GM21515 (cell line): Measurements from ENCODE around the gene ALK.

Source experiments
- ATAC-seq: cut with Tn5 transposase; IDR thresholded peaks from one replicate; pipeline ENCODE4 v1.9.1; 2021; ENCODE audit not compliant: unreplicated experiment

The ALK gene

DNA sequence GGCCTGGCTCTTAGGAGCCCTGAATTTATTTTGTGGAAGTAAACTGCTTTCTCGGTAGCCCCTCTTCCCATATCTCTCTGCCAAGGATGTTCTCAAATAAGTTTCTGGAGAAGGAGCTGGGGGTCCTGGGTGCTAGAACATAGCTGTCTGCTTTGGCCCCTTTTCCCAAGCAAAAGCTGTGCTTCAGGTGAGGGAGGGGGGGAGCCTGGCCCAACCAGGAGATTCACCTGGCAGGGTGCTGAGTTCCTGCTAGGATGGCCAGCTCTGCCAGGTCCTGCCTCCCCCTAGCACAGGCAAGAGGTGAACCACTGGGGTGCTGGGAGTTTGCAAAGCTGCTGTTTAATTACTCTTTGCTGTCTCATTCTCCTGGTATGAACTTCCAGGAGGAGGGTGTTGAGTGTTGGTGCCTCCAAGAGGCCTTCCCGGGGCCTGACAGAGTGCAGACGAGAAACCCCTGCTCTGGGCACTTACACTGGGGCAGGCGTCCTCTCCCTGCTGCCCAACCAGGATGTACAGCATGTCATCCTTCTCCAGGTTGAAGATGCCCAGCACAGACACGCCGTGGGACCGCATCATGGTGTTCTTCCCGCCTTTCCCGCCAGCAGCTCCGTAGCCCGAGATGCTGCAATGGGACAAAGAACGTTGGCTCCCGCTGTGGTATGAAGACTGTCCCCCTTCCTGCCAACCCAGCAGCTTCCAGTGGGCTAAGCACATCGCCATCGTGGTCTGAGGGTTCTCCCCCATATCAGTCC, 682.0 kb downstream of the ALK start:
- ATAC-seq, result no peak

- no peak for ATAC-seq
Observed at GRCh38 chr2:29238497-29238896, 682.9 kb downstream of the ALK start.

- no peak for ATAC-seq
Observed at GRCh38 chr2:29236074-29236473, 685.3 kb downstream of the ALK start.

GRCh38 chr2:29235411-29235810, 686.0 kb downstream of the ALK start:
- ATAC-seq, result no peak

DNA sequence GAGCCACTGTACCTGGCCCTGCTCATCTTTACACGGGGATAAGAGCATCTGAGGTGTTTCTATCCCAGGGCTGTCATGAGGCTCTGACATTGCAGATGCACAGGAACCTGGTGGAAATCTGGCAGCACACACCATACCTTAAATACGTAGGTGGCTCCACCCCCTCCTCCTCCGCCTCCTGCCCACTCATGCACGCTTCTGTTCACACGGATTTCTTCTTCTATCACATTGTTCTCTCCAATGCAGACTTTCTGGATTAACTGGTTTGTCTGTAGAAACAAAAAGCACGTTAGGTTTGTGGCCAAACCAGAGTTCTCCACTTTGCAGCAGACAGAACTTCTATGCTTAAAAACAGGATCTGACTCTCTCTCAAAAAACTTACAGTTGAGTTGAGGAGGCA, 688.0 kb downstream of the ALK start:
- ATAC-seq, result no peak

DNA sequence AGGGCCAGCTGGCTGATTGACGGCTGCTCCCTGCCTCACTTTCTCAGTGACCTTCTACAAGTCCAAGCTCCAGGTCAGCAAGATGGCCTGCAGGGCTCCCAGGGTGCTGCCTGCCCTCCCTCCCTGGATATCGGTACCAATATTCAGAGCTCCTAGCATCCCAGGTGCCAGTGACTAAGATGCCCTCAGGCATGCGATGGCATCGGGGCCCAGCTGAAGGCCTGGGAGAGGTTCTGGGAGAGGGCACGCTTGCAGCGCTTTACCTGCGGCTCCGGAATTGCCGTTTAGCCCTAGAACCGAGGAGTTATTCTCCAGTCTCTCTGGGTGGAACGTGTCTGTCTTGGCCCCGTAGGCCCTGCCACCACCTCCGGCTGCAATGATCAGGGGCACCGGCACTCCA, 689.3 kb downstream of the ALK start:
- ATAC-seq, result no peak

DNA sequence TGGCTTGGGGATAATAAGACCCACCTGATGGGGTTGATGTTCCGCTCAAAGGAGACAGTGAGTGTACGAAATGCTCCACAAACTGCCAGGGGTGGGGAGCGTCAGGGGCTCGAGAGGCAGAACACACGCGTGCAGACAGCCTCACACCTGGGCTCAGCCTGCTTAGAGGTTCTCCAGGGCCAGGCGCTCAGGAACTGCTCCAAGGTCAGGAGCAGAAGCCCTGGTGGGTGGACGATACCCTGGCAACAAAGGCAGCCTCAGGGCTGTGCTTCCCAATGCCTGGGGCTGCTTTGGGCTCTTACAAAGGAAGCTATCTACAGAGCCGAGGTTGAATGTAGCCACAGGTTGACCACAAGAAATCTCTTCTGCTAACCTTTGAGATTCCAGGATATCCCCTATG, 691.7 kb downstream of the ALK start:
- no peak for ATAC-seq

- ATAC-seq, result no peak
Observed at GRCh38 chr2:29228947-29229346, 692.4 kb downstream of the ALK start.

- no peak for ATAC-seq
Observed at GRCh38 chr2:29227935-29228675, 693.3 kb downstream of the ALK start.

DNA sequence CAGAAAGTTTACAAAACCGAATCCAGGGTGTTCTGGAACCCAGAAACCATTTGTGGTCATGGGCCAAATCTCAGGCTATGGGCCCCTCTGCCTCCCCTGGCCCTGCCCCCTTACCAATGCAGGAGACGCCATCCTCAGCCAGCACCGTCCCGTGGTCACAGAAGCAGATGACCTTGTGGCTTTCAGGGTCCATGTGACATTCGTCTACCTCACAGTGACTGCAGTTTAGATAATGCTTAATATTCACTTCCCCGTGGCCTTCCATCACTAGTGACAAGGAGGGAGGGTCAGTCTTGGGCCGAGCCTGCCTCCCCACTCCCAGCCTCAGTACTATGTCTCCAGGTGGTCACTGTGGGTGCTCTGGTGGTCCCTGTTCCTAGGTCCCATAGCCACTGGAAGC, 694.6 kb downstream of the ALK start:
- ATAC-seq, result no peak

GRCh38 chr2:29226375-29226774, 695.0 kb downstream of the ALK start:
- no peak for ATAC-seq

DNA sequence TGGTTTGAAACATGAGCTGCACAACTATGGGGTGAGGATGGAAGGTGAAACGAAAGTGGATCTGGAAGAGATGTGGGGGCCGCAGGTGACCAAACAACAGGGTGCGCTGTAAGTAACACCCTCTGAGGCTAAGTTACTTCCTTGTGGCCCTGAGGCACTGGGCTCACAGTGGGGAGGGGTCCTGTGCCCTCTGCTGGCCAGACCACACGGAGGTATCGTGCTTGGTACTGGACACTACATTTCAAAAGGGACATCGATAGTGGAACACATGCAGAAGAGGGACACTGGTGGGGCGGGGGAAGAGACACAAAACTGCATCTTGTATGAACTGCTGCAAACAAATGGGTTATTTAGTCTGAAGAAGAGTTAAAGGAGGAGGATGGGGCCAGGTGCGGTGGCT, 695.6 kb downstream of the ALK start:
- ATAC-seq, result no peak

DNA sequence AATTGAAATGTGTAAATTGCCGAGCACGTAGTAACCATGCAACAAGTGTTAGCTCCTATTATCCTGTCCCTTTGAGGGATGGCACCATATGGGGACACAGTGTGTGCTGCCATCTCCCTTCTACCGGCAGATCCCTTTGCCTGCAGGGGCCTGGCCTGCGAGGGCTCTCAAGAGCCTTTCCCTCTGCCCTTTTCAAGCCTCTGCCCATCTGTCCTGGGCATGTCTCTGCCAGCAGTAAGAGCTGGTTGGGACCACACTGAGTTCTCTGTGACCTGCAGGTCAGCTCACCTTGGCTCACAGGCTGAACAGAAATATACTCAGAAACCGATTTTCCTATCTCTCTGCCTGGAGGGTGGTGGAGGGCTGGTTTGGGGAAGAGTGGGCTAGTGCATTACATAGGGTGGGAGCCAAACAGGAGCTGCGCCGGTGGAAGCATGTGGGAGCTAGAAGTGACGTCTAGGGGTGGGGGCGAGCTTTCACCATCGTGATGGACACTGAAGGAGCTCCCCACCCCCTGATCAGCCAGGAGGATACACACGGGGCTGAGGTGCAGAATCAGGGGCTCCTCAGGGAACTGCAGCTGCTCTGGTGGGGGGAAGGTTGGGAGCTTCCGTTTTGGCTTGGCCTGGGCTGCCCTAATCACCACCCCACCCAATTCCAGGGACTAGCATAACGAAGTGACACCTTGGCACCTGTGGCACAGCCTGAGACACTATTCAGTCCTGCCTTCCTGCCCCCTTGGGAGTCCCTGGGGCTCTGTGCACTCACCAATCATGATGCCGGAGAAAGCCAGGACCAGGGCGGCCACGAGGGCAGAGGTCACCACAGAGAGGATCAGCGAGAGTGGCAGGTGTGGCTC, 696.5 kb downstream of the ALK start:
- no peak for ATAC-seq

DNA sequence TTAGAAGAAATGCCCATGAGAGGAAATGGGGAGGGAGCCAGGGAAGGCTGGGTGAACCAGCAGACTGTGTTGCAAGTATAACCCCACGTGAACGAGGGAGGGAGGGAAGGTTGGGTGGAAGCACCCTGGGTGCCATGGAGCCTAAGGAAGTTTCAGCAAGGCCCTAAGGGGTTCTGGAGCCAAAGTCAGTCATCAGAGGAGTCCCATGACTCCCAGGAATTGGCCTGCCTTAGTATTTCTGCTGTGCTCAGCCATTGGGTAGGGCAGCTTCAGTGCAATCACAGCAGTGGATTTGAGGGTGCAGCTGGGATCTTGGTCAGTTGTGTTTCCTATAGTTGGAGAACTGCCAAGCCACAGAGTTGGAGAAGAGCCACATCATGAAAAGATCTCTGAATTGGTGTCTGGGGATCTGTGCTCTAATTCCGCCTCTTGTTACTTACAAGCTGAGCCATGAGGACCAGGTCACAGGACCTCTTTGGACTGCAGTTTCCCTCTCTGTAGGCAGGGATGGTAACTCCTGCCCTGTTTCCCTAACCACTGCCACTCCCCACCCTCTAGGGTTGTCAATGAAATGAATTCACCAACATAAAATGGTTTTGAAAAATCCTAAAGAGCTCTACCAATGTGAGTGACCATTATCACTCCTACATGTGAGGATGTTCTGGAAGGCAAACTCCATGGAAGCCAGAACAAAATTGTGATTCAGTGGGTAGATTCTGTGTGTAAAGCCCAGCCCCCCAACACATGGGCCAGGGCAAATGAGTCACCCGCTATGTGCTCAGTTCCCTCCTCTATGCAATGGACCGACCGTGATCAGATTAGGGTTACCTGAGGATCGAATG, 697.3 kb downstream of the ALK start:
- no peak for ATAC-seq

GRCh38 chr2:29223257-29223656, 698.1 kb downstream of the ALK start:
- ATAC-seq, result no peak

GRCh38 chr2:29222381-29223179, 698.8 kb downstream of the ALK start:
- no peak for ATAC-seq

- ATAC-seq, result no peak
Observed at GRCh38 chr2:29220506-29221270, 700.7 kb downstream of the ALK start.

DNA sequence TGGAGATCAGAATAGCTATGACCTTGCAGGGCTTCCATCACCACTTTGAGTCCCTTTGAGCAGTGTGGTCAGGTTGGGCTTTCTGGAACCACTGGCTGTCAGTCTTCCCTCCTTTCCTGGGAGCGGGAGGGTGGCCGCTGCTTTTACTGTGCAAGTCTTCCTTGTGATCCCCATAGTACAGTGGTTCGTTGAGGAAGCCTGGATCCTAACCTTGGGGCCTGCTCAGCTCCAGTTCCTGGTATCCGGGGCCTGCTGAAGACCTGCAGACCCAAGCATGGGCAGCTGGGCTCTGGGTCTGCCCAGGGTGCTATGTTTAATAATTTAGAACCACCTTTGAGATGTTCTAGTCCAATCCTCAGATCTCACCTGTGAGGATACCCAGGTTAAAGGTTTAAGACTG, 702.0 kb downstream of the ALK start:
- ATAC-seq, result no peak

DNA sequence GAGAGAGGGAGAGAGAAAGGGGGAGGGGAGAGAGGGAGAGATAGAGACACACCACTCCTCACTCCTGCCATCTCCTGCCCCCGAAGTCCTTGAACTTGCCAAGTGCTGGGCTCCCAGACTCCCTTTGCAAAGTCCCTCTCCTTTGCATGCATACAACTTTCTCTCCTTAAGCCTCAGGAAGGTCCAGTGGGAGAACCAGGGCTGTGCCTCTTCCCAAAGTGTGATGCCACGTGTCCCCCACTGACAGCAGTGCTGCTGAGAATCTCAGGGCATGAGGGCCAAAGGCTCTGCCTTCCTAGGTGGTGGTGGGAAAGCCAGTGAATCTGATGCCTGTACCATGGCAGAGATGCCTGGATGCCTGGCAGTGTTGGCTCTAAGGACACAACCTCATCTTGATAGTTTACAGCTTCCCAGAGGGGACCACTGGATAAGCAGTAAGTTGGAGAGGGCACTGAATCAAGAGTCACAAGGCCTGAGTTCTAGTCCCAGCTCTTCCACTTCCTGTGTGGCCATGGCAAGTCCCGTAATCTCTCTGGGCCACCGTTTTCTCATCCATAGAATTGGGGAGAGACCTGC, 702.7 kb downstream of the ALK start:
- ATAC-seq, result no peak
